IMR-90 (cell line): Measurements from ENCODE around the gene CAVIN1. TPM values are rescaled to one million over a fixed set of nuclear protein-coding genes. Genes with fewer than 3 reads are reported as not detected.

ENCODE experiments used
- ATAC-seq: fragments of 200-7000 bp; cut with Tn5 transposase; 2 replicates; pipeline ENCODE4 v1.9.1; 2020; ENCODE audit warnings: low read depth, mild to moderate bottlenecking, moderate library complexity
- BruUV-seq: library from RNA; stranded (reverse); fragments of 400-500 nt; replicated peaks from 2 replicates; lab custom pipeline; 2021; lab: Mats Ljungman, UMichigan
- CTCF ChIA-PET: fragments of 300-600 bp; formaldehyde crosslinking; extraction: SDS; loops from one replicate; lab custom pipeline; 2021; ENCODE audit warnings: antibody characterized with exemption; lab: Yijun Ruan, JAX
- POLR2A ChIA-PET: fragments of 300-600 bp; sonication (Branson Sonifier 250); formaldehyde crosslinking; loops from one replicate; lab custom pipeline; 2022; ENCODE audit warnings: antibody characterized with exemption; ENCODE audit not compliant: unreplicated experiment; lab: Charles Lee
- DNase-seq: peaks from one replicate; pipeline ENCODE4 v3.0.0; 2013
- H2AFZ ChIP-seq: replicated peaks from 2 replicates; pipeline ENCODE3; 2013; ENCODE audit warnings: low read length, mild to moderate bottlenecking; ENCODE audit not compliant: poor library complexity
- H2AK5ac ChIP-seq: 2 replicates; pipeline ENCODE4 v1.6.1; 2013; ENCODE audit warnings: low read depth, low read length, inconsistent platforms
- H2AK9ac ChIP-seq: replicated peaks from 2 replicates; pipeline ENCODE3; 2013; ENCODE audit warnings: mild to moderate bottlenecking, low read depth, low read length, moderate library complexity; ENCODE audit not compliant: poor library complexity
- H2BK120ac ChIP-seq: 2 replicates; pipeline ENCODE4 v1.6.1; 2013; ENCODE audit warnings: low read depth, low read length, inconsistent platforms
- H2BK15ac ChIP-seq: 3 replicates; pipeline ENCODE4 v1.6.1; 2013; ENCODE audit warnings: low read depth, low read length, inconsistent platforms
- H2BK20ac ChIP-seq: 2 replicates; pipeline ENCODE4 v1.6.1; 2013; ENCODE audit warnings: low read depth, mild to moderate bottlenecking, inconsistent platforms, low read length, moderate library complexity
- H2BK5ac ChIP-seq: 2 replicates; pipeline ENCODE4 v1.6.1; 2013; ENCODE audit warnings: mild to moderate bottlenecking, low read depth, low read length, inconsistent platforms; ENCODE audit not compliant: poor library complexity, severe bottlenecking
- H3K14ac ChIP-seq: replicated peaks from 2 replicates; pipeline ENCODE4 v1.6.1; 2013; ENCODE audit warnings: low read depth, low read length, inconsistent platforms
- H3K18ac ChIP-seq: 2 replicates; pipeline ENCODE4 v1.6.1; 2013; ENCODE audit warnings: low read depth, low read length, control low read depth
- H3K23ac ChIP-seq: 2 replicates; pipeline ENCODE4 v1.6.1; 2013; ENCODE audit warnings: low read depth, low read length, inconsistent platforms
- H3K27ac ChIP-seq: 2 replicates; pipeline ENCODE4 v1.5.1; 2013; ENCODE audit warnings: mild to moderate bottlenecking, control low read depth, low read length; ENCODE audit not compliant: insufficient read depth
- H3K27me3 ChIP-seq: 2 replicates; pipeline ENCODE4 v1.6.1; 2013; ENCODE audit warnings: low read length; ENCODE audit not compliant: control insufficient read depth, insufficient read depth
- H3K36me3 ChIP-seq: 2 replicates; pipeline ENCODE4 v1.6.1; 2013; ENCODE audit warnings: low read length, mixed read lengths; ENCODE audit not compliant: control insufficient read depth, insufficient read depth
- H3K4ac ChIP-seq: 2 replicates; pipeline ENCODE4 v1.6.1; 2013; ENCODE audit warnings: low read depth, low read length, inconsistent platforms
- H3K4me1 ChIP-seq: 2 replicates; pipeline ENCODE4 v1.6.1; 2013; ENCODE audit warnings: low read length, mixed read lengths; ENCODE audit not compliant: control insufficient read depth, insufficient read depth
- H3K4me2 ChIP-seq: 2 replicates; pipeline ENCODE4 v1.6.1; 2013; ENCODE audit warnings: low read depth, mild to moderate bottlenecking, control low read depth, low read length, moderate library complexity
- H3K4me3 ChIP-seq: 2 replicates; pipeline ENCODE4 v1.5.1; 2013; ENCODE audit warnings: low read depth, mild to moderate bottlenecking, control low read depth, low read length, moderate library complexity; ENCODE audit not compliant: insufficient read depth
- H3K56ac ChIP-seq: 2 replicates; pipeline ENCODE4 v1.6.1; 2013; ENCODE audit warnings: low read length, inconsistent platforms; ENCODE audit not compliant: insufficient read depth; ENCODE audit errors: extremely low read depth
- H3K79me1 ChIP-seq, 2 experiments: 2 replicates each; pipeline ENCODE4 v1.6.1; 2013; ENCODE audit warnings: low read length in 2 of 2, inconsistent platforms in 1 of 2, low read depth in 1 of 2
- H3K9ac ChIP-seq: 2 replicates; pipeline ENCODE4 v1.6.1; 2013; ENCODE audit warnings: low read depth, low read length, control low read depth
- H3K9me1 ChIP-seq: 2 replicates; pipeline ENCODE4 v1.6.1; 2013; ENCODE audit warnings: low read length, inconsistent platforms; ENCODE audit not compliant: insufficient read depth
- H3K9me3 ChIP-seq: 2 replicates; pipeline ENCODE4 v1.6.1; 2013; ENCODE audit warnings: low read length; ENCODE audit not compliant: control insufficient read depth, insufficient read depth
- H4K20me1 ChIP-seq: 2 replicates; pipeline ENCODE4 v1.6.1; 2013; ENCODE audit warnings: low read length, inconsistent platforms; ENCODE audit not compliant: insufficient read depth
- H4K5ac ChIP-seq: 2 replicates; pipeline ENCODE4 v1.6.1; 2013; ENCODE audit warnings: mild to moderate bottlenecking, low read depth, low read length, control low read depth
- H4K8ac ChIP-seq, 2 experiments: 2 replicates each; pipeline ENCODE4 v1.6.1; 2013; ENCODE audit warnings: low read depth in 2 of 2, low read length in 2 of 2, control low read depth in 1 of 2, inconsistent platforms in 1 of 2
- H4K91ac ChIP-seq: 2 replicates; pipeline ENCODE4 v1.6.1; 2013; ENCODE audit warnings: low read depth, low read length, inconsistent platforms; ENCODE audit not compliant: insufficient read depth
- FOS ChIP-seq: fragments of 150-350 bp; IDR thresholded peaks from 2 replicates; pipeline ENCODE4 v1.6.1; 2016; ENCODE audit warnings: low read depth, low read length
- USF2 ChIP-seq: fragments of 150-350 bp; IDR thresholded peaks from 2 replicates; pipeline ENCODE4 v1.6.1; 2017; ENCODE audit warnings: mild to moderate bottlenecking, antibody characterized with exemption, low read length, low read depth
- WGBS, 2 experiments: methylation state at CpG; one replicate each; pipeline versions ENCODE4 v1.1.5 to v1.1.7; 2013; ENCODE audit warnings: missing lambda C conversion rate in 2 of 2; ENCODE audit not compliant: insufficient read length in 1 of 2; ENCODE audit errors: extremely low coverage in 2 of 2; 5-methylcytosine and 5-hydroxymethylcytosine counted together
- dilution Hi-C: fragments of 300-500 bp; cut with HindIII; formaldehyde crosslinking; loops from one replicate; pipeline ENCODE4 v1.14.3; 2018; ENCODE audit warnings: low sequenced_read_pairs; ENCODE audit not compliant: unreplicated experiment
- in situ Hi-C: fragments of 300-500 bp; cut with MboI; formaldehyde crosslinking; loops from 3 replicates; pipeline ENCODE4 v1.14.3; 2019; ENCODE audit warnings: low sequenced_read_pairs, inconsistent platforms, mixed read lengths
- intact Hi-C: fragments of 100-400 bp; cut with micrococcal nuclease; formaldehyde crosslinking; loops from 2 replicates; pipeline ENCODE4 v1.10.0; 2022
- polyA plus RNA-seq, 3 experiments: library from polyadenylated mRNA; depleted of rRNA; stranded (reverse); fragments of >200 nt; gene quantifications; 2 replicates each; pipeline ENCODE4 v1.2.3, GENCODE V29; 2012; ENCODE audit warnings: low replicate concordance in 1 of 3
- total RNA-seq: library from RNA; depleted of rRNA; stranded (reverse); fragments of >200 nt; gene quantifications from 2 replicates; pipeline ENCODE4 v1.2.3, GENCODE V29; 2012

The CAVIN1 gene
- total and polyA plus RNA-seq, 2 of the 4 experiments (the other 2 are of a cell fraction): 491 to 556 TPM

- TF ChIP-seq USF2: no peak
Observed at GRCh38 chr17:42409523-42410318, 13.3 kb downstream of the CAVIN1 start (continued).

DNA sequence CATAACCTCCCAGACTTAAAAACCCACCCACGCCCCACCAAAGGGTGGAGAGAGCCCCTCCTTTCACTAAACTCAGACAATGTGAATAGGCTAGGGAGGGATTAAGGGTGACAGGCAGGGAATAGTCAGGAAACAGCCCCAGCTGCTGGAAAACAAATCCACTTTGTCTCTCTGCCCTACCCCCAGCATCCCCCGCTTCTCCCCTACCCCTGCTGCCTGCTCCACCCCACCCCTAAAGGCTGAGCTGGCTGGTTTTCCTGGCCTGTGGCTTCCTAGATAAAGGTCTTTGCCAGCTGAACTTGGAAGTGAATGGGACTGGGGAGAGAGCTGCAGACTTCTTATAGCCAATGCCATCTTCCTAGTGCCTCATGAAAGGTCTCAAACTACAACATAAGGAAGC lies 15.0 kb downstream of the CAVIN1 start:
- H2BK15ac ChIP-seq: no peak overlapping the region
- no peak overlapping the region for H2AK5ac ChIP-seq
- peaks cover 32% of the 10 kb centered on the region for H3K9me1 ChIP-seq
- no TSS peak for BruUV-seq
- dilution Hi-C loops: no loop called here
- DNase-seq (no peak), ATAC-seq (no peak)
- H2AFZ ChIP-seq: no peak overlapping the region
- peaks cover 0 to 67% of the 10 kb centered on the region in 2 experiments; a peak in 3 of 4 replicates for H3K79me1 ChIP-seq
- no peak overlapping the region for H3K56ac ChIP-seq
- no peak overlapping the region for H3K9ac ChIP-seq
- ChIA-PET CTCF (no interaction called here), POLR2A (interaction anchor here (1.1 kb wide), 1 partner anchor 15 kb away, joined by 6 read pairs; the partner anchor contains the start of gene CAVIN1)
- H4K91ac ChIP-seq: no peak overlapping the region
- no peak overlapping the region for H3K4me2 ChIP-seq
- H2BK5ac ChIP-seq: peak overlapping the region; percentile 38
- no CpG with 5 or more reads among the region's 2 CpGs for WGBS, 2 experiments
- no peak overlapping the region for H3K18ac ChIP-seq
- no peak overlapping the region for H4K8ac ChIP-seq
- H3K27ac ChIP-seq: peak overlapping the region; percentile 30; the same call in 1 of the 2 replicates
- no peak overlapping the region for H2BK120ac ChIP-seq
- 0 out of 2 replicates have a peak overlapping the region, but pooled peaks have one; percentile 50 for H3K14ac ChIP-seq
- H3K4me3 ChIP-seq: no peak overlapping the region
- H4K20me1 ChIP-seq: peaks cover 100% of the 10 kb centered on the region
- no peak for TF ChIP-seq FOS
- H3K36me3 ChIP-seq: peaks cover 35% of the 10 kb centered on the region
- peak overlapping the region; percentile 34; the same call in 1 of the 2 replicates for H3K23ac ChIP-seq
- no peak overlapping the region for H2BK20ac ChIP-seq
- no peaks in the 10 kb centered on the region for H3K9me3 ChIP-seq
- no peak overlapping the region for H4K5ac ChIP-seq
- intact Hi-C loops: loop anchor here (5.0 kb wide), 1 partner anchor 109 kb away; no protein-coding TSS in a partner anchor
- in situ Hi-C loops: no loop called here
- no peak overlapping the region for H2AK9ac ChIP-seq
- H3K4me1 ChIP-seq: peaks cover 39% of the 10 kb centered on the region
- no peaks in the 10 kb centered on the region for H3K27me3 ChIP-seq
- no peak overlapping the region for H3K4ac ChIP-seq
